Mucosa of descending colon (tissue), 3 donors: ENCODE measurements around the gene PDE3B. TPM values are rescaled to one million over a fixed set of nuclear protein-coding genes. Genes with fewer than 3 reads are reported as not detected.

Source experiments
- ATAC-seq: fragments of 200-7000 bp; cut with Tn5 transposase; one replicate; pipeline ENCODE4 v1.9.1; 2020; ENCODE audit warnings: mild to moderate bottlenecking, moderate library complexity
- DNase-seq, 3 donors: peaks; one replicate each; pipeline ENCODE4 v3.0.0-alpha.2; 2020
- H3K36me3 ChIP-seq: fragments of 200-600 bp; one replicate; pipeline ENCODE4 v1.8.0; 2021; ENCODE audit warnings: low read depth, mild to moderate bottlenecking
- H3K4me1 ChIP-seq: fragments of 200-600 bp; one replicate; pipeline ENCODE4 v1.8.0; 2021; ENCODE audit warnings: low read depth, mild to moderate bottlenecking
- H3K4me3 ChIP-seq: fragments of 200-600 bp; one replicate; pipeline ENCODE4 v1.8.0; 2021; ENCODE audit warnings: mild to moderate bottlenecking
- H3K9me3 ChIP-seq: fragments of 200-600 bp; one replicate; pipeline ENCODE4 v1.8.0; 2021; ENCODE audit warnings: mild to moderate bottlenecking
- CTCF ChIP-seq: fragments of 200-600 bp; IDR thresholded peaks from one replicate; pipeline ENCODE4 v1.8.0; 2022; ENCODE audit warnings: antibody characterized with exemption, mild to moderate bottlenecking
- intact Hi-C, 2 donors: fragments of 100-400 bp; cut with DNase I in 1 of 2; cut with micrococcal nuclease in 1 of 2; formaldehyde crosslinking; loops; one replicate each; pipeline versions ENCODE4 v1.11.0 to v1.11.1; 2022; cut with DNase I, micrococcal nuclease
- total RNA-seq, 3 donors: library from RNA; stranded (reverse); fragmentation: NEBNext Ultra II Directional in 2 of 3; extraction: Animal tissue kit (Norgen Biotek cat#: 25700) in 2 of 3; gene quantifications; one replicate each; pipeline versions ENCODE4 v1.2.1 to v1.2.4, GENCODE V29; 2021 to 2023
- donor health status: DM: no; HTN: no; CAD: no; lungs with moderate emphysema.
- donor health status: DM: no; HTN: no; CAD: no.
- donor health status: DM: no; HTN: yes; CAD: no.

PDE3B gene
- total RNA-seq, 3 donors from 2014 or later = 22.4 to 47.0 (median 25.9) TPM

GRCh38 chr11:14842002-14842401 is 198.4 kb downstream of the PDE3B start:
- DNase-seq = no peak
- H3K4me3 ChIP-seq = no peak overlapping the region
- H3K4me1 ChIP-seq = no peaks in the 10 kb centered on the region
- no peak for TF ChIP-seq CTCF
- ATAC-seq = no peak
- no peaks in the 10 kb centered on the region for H3K36me3 ChIP-seq
- H3K9me3 ChIP-seq = no peaks in the 10 kb centered on the region
- intact Hi-C loops = no loop called here

- Histone ChIP-seq H3K4me3 (no peak overlapping the region), H3K36me3 (no peaks in the 10 kb centered on the region), H3K9me3 (no peaks in the 10 kb centered on the region), H3K4me1 (no peaks in the 10 kb centered on the region)
- intact Hi-C loops = no loop called here
- DNase-seq = no peak
- no peak for ATAC-seq
- TF ChIP-seq CTCF = no peak
Observed at GRCh38 chr11:14852571-14853177, 209.1 kb downstream of the PDE3B start.

GRCh38 chr11:14854057-14854456 is 210.5 kb downstream of the PDE3B start:
- H3K36me3 ChIP-seq = no peaks in the 10 kb centered on the region
- ATAC-seq (no peak), DNase-seq (no peak)
- TF ChIP-seq CTCF = no peak
- H3K4me1 ChIP-seq = no peaks in the 10 kb centered on the region
- no peaks in the 10 kb centered on the region for H3K9me3 ChIP-seq
- intact Hi-C loops = no loop called here
- no peak overlapping the region for H3K4me3 ChIP-seq

GRCh38 chr11:14855890-14856289 is 212.3 kb downstream of the PDE3B start:
- no peaks in the 10 kb centered on the region for H3K4me1 ChIP-seq
- H3K36me3 ChIP-seq = no peaks in the 10 kb centered on the region
- no peaks in the 10 kb centered on the region for H3K9me3 ChIP-seq
- ATAC-seq (no peak), DNase-seq (no peak)
- intact Hi-C loops = no loop called here
- no peak for TF ChIP-seq CTCF
- H3K4me3 ChIP-seq = no peak overlapping the region

- no peak for TF ChIP-seq CTCF
Observed at GRCh38 chr11:14857621-14858020, 214.0 kb downstream of the PDE3B start.

GRCh38 chr11:14858404-14858803 is 214.8 kb downstream of the PDE3B start:
- no peak for TF ChIP-seq CTCF
- DNase-seq = no peak
- H3K4me3 ChIP-seq = no peak overlapping the region
- intact Hi-C loops = no loop called here
- H3K4me1 ChIP-seq = no peaks in the 10 kb centered on the region
- no peak for ATAC-seq
- no peaks in the 10 kb centered on the region for H3K36me3 ChIP-seq
- H3K9me3 ChIP-seq = no peaks in the 10 kb centered on the region

More at GRCh38 chr11:14857621-14858020, 214.0 kb downstream of the PDE3B start:
- DNase-seq = no peak
- intact Hi-C loops = no loop called here
- H3K9me3 ChIP-seq = no peaks in the 10 kb centered on the region
- no peak for ATAC-seq
- H3K36me3 ChIP-seq = no peaks in the 10 kb centered on the region
- H3K4me1 ChIP-seq = no peaks in the 10 kb centered on the region
- no peak overlapping the region for H3K4me3 ChIP-seq
